Fibroblast of skin of left quadriceps (primary cell): ENCODE results near the gene CPZ.
"Not testable (repeated sequence)": the region's sequence is repeated elsewhere in the genome, so short reads cannot be mapped to it uniquely, and the experiment has no call there.

Experiments used
- DNase-seq, 2 experiments: peaks; one replicate each; pipeline ENCODE4 v3.0.0-alpha.2; 2013; ENCODE audit warnings: low read depth in 2 of 2

CPZ gene

DNA sequence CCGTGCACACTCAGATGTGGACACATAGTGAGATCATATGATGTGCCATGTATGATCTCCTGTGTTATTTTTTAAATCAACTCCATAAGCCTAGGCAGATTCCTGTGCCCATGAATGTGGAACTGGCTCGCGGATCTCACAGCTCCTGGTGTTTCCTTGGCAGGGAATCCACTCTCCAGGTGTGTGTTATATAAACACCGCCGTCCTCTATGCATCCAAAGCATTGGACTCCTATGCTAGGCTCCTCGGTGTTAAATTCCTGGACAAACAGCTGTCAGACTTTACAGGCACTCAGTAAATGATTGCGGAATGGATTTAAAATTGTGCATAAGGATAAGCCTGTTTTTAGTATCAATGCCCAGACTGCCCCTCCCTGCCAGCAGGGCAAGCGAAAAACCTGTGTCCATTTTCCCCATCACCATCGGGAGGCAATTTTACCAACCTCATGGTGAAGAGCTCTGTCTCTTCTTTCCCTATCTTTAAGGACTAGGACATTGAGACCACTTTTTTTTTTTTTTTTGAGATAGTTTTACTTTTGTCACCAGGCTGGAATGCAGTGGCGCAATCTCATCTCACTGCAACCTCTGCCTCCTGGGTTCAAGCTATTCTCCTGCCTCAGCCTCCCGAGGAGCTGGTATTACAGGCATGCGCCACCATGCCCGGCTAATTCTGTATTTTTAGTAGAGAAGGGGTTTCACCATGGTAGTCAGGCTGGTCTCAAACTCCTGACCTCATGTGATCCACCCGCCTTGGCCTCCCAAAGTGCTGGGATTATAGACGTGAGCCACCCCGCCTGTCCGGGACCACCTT lies 36.0 kb upstream of the CPZ start:
- DNase-seq: no peak

- no peak for DNase-seq
Observed at GRCh38 chr4:8557151-8558076, 35.2 kb upstream of the CPZ start.

DNA sequence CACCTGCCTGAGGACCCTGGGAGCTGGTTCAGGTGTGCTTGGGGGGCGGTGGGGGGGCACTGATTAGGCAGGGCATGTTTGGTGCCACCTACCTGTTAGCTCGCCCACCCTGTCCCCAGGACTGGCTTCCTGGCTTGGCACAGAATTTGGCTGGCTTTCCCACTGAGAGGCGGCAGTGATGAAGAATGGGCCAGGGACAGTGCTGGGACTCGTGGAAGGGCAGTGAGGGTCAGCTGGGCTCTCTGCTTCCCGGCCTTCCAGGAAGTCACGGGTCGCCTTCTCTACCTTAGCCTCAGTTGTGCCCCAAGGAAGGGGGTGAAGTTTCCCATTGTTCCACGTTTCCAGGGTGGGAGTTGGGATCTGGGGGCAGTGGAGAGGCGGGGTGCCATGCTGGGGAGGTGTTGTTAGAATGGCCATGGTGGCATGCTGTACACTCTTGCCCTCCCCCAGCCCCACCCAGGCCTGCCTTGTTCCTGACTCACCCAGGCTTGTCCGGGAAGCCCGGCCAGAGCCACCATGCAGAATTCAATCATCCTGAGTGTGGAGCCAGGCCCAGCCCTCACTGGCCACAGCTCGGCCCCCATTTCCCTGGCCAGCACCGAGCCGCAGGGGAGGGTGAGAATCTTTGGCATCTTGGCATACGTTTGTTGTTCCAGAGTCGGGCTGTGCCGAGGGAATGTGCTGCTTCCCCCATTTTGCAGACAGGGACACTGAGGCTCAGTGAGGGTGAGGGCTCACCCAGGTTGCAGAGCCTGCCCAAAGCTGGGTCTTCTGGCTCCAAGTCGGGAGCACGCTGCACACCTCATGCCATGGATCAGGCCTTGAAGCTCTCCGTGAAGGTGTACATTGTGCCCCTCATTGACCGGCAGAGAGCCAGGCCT lies 34.2 kb upstream of the CPZ start:
- no peak for DNase-seq

- no peak for DNase-seq
Observed at GRCh38 chr4:8559011-8559410, 33.6 kb upstream of the CPZ start.

DNA sequence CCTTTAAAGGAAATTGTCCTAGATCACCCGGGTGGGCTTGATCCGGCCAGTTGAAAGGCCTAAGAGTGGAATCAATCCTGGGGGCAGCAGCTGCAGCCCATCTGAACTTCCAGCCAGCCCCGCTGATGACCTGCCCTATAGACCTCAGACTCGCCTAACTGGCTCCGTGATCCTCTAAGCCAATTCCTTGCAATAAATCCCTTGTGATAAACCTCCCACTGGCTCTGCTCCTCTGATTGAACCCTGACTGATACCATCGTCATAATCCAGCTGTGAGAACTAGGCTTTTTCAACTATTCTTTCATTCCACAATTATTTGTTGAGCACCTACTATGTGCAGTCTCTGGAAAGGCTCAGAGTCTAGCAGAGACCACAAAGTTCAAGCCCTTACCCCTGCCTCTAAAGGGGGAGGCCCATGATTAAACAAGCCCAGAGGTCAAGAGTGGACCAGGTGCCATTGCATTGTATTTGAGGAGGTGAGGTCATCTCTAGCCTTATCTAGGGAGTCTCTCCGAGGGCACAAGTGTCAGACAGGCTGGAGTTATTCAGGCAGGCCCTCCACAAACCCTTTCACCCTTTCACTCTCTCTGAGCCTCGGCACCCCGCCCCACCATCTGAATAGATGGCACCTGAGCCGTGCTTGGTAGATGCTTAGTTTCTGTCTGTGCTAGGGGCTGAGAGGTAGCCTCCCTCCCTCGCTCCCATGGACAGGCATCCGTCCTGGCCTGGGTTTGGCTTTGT lies 32.9 kb upstream of the CPZ start:
- no peak for DNase-seq

GRCh38 chr4:8560265-8561047 lies 32.1 kb upstream of the CPZ start:
- DNase-seq: no peak

DNA sequence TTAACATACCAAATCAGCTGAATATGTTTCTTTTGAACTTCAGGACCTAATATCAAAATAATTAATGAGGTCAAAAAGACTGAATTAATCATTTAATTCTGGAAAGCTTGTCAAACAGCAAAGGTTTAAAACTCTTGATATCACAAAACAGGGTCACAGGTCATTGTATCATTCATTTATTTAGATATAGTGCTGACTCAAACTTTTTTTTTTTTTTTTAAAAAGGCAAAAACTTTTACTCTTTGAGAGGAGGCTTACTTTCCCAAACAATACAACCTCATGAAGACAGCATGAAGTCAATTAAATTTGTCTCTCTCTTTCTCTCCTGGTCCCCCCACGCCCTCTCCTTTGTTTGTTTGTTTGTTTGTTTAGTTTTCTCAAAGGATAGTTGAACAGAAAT lies 28.0 kb upstream of the CPZ start:
- no peak for DNase-seq

DNA sequence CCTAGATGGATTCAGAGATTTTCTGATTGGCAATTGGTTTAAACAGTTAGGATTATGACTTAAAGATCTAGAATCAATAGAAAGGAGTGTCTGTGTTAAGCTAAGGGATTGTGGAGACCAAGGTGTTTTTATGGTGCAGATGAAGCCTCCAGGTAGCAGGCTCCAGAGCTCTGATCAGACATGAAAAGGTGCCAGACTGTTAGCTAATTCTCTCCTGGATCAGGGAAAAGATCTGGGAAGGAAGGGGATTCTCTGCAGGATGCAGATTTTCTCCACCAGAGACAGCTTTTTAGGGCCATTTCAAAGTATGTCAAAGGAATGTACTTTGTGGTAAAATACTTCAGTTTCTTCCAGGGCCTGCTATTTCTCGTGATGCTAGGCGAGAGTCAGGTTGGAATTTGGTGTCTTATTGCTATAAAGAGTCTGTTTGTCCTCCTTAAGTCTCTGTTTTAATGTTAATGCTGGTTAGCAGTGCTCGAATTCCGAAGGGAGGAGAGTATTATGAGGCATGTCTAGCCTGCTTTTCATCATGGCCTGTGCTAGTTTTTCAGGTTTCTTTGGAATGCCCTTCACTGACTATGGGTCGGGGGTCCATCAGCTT lies 24.4 kb upstream of the CPZ start:
- no peak for DNase-seq

DNA sequence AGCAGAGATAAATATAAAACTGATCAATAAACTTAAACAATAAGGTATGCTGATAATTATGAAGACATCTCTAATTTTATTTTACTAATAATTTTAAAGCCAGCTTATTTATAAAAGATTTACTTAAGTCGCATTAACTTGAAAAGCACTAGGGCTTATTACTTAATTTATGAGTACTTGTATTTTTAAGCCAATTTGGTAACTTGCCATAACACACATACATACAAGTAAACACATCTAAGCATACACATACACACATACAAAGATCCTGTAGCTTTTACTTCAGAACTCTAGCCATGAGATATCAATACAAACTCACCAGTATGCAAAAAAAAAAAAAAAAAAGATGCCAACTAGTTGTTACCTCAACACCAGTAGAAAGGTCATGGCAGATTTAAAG lies 22.4 kb upstream of the CPZ start:
- DNase-seq: no peak

GRCh38 chr4:8571702-8572685 lies 20.6 kb upstream of the CPZ start:
- no peak for DNase-seq

DNA sequence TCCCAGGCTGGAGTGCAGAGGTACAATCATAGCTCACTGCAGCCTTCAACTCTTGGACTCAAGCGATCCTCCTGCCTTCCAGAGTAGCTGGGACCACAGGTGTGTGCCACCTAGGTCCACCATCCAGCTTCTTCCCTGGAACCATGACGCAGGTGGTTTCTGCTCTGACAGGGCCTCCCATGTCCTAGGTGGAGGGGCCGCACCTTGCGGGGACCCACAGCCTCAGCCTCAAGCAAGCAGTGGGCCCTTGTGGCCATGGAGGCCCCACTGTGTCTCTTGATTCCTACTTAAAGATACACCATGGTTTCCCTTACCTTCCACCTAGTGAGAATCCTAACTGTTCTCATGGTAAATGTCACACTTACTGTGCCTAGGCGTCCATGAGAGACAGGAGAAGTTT lies 19.3 kb upstream of the CPZ start:
- no peak for DNase-seq

DNA sequence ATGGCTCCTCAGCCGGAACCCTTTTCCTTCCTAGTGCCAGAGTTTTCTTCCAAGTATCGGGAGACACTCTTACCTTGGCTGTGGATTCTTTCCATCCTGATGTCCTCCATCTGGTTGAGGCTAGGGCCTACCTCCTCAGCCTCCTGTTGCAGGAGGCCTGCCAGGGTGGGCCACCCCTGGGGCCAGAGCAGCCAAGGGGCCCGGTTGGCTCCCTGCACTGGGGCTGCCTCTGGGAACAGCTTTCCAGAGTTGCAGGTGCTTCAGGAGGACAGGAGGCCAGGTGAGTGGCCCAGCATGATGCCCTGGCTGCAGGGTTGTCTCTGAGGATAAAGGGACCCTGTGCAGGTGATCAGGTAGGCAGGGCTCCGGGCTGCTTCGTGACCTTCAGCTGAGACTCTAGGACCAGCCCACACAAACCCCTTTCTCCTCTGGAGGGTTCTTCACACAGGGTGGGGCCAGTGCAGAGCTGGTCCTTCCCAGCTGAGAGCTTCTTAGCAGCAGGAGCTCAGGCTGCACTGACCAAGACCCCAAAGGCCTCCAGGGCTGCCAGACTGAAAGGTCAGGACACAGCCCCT lies 17.7 kb upstream of the CPZ start:
- no peak for DNase-seq

- DNase-seq: no peak
Observed at GRCh38 chr4:8575457-8575856, 17.1 kb upstream of the CPZ start.

GRCh38 chr4:8576591-8576990 lies 16.0 kb upstream of the CPZ start:
- DNase-seq: not testable (repeated sequence)

- no peak for DNase-seq
Observed at GRCh38 chr4:8577046-8577445, 15.5 kb upstream of the CPZ start.

- DNase-seq: no peak
Observed at GRCh38 chr4:8577972-8578371, 14.6 kb upstream of the CPZ start.

DNA sequence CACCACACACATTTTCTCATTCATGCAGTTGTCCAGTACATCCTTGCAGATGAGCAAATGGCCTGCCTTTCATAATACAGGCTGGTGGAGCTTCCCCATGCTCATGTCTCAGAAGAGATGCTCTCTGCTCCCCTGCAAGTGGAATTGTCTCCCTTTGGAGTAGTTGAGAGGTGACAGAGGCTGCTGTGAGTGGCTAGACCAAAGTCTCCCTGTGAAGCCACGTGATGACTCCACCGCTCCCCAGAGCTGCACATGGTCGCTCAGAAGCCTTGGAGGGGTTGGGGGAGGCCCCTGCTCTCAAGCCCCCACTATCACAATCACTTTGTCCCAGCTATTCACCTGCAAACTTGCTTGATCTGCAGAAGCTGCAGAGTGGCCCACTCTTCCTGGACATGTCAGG lies 13.8 kb upstream of the CPZ start:
- no peak for DNase-seq

DNA sequence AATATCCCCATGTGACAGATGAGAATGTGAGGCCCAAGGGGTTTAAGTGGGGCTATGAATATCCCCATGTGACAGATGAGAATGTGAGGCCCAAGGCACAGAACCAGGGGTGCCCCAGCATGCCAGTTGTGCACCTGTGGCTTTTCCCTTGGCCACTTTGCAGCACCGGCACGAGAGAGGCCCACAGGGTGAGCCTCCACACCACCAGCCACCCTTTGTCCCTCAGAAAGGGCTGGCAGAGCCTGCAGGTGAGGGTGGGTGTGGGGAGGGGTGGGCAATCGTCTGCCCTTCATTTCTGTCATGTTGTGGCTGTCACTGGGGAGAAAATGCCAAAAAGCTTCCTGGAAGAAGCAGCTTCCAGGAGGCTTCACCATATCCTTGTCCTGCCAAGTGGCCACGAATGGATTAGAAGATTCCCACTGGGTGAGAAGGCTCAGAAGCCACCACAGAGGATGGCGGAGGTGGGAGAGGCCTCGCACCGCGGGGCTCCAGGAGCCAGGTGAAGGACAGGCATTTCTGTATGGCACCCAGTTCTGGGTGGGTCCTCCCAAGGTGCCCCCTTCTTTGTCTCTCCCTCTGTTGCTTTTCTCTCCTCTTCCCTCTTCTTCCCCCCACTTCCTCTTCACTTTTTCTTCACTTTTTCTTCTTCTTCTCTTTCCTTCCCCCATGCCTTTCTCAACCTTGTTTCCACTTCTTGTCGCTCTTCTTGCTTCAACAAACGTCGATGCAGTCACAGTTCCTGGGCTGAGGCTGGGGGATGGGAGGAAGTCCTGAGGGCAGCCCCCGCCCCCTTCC lies 12.8 kb upstream of the CPZ start:
- DNase-seq: no peak
